GM21528 (cell line): ENCODE measurements around the gene RNFT2.

Source experiments
- ATAC-seq: cut with Tn5 transposase; IDR thresholded peaks from one replicate; pipeline ENCODE4 v1.9.1; 2021; ENCODE audit warnings: mild to moderate bottlenecking, moderate library complexity; ENCODE audit not compliant: unreplicated experiment, low FRiP score

The RNFT2 gene

GRCh38 chr12:116818948-116819832 lies 81.1 kb downstream of the RNFT2 start:
- peak; percentile 87 for ATAC-seq

DNA sequence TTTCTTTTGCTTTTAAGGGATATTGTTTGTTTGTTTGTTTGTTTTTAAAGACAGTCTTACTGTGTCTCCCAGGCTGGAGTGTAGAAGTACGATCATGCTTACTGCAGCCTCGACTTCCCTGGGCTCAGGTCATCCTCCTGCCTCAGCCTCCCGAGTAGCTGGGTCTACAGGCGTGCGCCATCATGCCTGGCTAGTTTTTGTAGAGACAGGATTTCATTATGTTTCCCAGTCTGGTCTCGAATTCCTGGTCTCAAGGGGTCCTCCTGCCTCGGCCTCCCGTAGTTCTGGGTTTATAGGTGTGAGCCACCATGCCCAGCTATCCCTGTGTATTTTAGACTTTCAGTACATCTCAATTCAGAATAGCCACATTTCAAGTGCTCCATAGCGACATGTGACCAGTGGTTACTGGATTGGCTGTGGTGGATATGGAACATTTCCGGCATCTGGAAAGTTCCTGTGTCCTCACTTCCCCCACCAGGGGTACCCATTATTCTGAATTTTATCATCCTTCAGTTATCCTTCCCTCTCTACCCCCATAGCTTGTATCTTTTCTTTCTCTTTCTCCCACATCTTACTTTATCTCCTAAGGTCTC lies 82.0 kb downstream of the RNFT2 start:
- no peak for ATAC-seq

DNA sequence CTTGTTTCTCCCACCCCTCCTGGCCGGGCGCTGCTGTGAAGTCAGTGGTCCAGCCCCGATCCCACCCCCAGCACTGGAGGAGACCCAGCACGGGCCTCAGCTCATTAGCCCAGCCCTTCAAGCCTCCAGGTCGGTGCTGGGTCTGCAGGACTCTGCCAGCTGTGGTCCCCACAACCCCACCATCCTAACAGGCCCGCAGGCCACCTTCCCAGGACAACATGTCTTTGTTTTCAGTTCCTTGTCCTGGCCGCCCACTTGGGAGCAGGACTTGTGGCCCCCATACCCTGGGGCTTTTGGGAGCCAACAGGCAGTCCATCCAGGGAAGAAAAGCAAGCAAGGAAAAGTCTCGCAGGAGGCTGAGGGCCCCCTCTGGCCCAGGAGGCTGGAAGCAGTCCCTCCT lies 83.2 kb downstream of the RNFT2 start:
- ATAC-seq, result no peak

DNA sequence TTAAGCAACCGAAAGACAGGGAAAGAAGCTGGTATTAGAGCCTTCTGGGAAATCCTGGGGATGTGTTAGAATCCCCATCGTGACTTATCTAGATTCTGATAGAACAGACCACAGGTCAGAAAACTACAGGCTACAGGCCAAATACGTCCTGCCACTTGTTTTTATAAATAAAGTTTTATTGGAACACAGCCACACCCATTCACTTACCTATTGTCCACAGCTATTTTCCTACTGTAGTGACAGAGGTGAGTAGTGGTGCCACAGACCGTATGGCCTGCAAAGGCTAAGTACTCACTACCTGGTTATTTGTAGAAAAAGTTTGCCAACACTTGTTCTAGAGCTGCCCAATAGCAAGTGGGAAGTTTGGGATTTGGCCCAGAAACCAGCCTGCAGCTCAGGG lies 89.3 kb downstream of the RNFT2 start:
- ATAC-seq, result no peak

- ATAC-seq, result no peak
These were observed 94.2 kb downstream of the RNFT2 start for GRCh38 chr12:116832353-116832752.

DNA sequence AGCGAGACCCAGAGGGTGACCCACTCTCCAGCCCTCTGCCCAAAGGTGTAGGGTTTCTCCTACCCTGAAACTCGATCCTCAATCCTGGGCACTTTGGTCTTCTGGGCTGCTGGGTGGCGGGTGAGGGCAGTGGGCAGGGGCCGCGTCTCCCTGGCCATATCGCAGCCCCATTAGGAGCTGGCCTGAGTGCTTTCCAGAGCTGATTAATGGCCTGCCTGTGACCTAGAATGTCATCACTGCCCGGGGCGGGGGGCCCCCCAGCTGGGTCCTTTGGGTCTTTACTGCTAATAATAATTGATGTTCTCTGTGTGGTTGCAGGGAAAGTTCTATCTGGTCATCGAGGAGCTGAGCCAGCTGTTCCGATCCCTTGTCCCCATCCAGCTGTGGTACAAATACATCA lies 95.4 kb downstream of the RNFT2 start:
- no peak for ATAC-seq

DNA sequence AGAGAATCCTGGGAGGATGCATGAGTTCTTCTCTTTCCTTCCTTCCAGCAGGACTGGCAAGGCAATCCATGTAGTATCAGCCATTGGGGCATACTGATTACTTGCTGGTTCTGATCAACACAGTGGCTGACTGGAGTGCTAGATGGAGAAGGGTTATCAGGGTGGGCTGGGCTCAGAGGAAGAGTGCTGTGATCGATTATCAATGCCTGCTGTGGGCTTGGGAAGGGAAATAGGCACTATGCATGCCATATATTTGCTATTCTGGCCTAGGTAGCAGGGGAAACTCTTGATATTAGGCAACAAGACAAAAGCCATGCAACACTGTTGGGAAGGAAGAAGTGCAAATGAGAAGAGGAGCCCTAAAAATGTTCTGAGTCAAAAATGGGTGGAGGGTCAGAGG lies 97.4 kb downstream of the RNFT2 start:
- ATAC-seq, result no peak

DNA sequence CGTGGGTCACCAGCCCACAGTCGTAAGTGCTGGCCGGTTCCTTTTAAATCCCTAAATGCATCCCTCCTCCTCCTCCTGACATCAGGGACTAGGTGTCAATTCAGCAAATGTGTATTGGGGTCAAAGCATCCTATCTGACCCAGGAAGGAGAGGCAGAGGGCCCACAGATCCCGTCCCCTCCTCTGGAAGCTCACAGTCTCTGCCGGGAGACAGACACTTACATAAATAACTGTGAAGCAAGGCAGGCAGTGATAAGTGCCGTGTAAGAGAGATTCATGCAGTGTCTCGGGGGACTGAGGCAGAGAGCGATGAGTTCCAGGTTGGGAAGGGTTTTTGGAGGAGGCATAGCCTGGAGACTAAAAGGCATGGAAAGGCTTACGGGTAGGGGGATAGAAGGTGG lies 99.0 kb downstream of the RNFT2 start:
- no peak for ATAC-seq

DNA sequence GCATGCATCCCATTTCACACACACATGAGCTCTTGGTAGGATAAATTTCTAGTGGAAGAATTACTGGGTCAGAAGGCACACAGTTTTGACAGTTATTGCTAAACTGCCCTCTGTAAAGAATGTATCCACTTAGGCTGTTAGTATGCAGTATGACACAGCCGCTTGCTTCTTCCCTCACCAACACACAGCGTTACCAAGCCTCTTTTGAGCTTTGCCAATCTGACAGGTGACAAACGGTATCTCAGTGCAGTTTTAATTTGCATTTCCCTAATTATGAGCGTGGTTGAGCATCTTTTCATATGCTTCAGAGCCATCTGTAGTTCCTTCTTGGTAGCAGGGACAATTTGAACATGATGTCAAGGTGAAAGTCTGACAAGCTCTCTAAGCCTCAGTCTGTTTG lies 100.2 kb downstream of the RNFT2 start:
- ATAC-seq, result no peak

GRCh38 chr12:116839287-116839830 lies 101.2 kb downstream of the RNFT2 start:
- ATAC-seq, result no peak

DNA sequence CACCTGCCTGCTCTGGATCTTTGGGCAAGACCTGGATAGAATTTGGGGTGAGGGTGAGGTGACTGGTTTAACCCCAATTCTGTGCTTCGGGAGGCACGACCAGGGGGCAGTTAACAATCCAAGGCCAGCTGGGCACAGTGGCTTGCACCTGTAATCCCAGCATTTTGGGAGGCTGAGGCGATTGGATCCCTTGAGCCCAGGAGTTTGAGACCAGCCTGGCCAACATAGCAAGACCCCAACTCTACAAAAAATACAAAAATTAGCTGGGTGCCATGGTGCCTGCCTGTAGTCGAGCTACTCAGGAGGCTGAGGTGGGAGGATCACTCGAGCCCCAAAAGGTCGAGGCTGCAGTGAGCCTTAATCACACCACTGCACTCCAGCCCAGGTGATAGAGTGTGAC lies 105.0 kb downstream of the RNFT2 start:
- no peak for ATAC-seq

DNA sequence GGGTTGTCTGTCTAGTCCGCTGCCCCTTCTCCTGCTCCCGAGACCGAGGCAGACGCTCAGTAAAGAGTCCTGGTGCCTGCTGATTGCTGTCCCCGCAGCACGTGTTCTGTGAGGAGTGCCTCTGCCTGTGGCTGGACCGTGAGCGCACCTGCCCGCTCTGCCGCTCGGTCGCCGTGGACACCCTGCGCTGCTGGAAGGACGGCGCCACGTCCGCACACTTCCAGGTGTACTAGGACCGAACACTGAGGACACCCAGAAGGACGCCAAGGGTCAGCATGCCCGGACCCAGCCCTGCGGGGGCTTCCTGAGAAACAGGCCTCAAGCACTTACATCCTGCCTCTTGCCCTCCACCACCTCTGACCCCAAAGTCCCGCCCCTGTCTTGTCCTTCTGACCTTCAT lies 111.1 kb downstream of the RNFT2 start:
- no peak for ATAC-seq

DNA sequence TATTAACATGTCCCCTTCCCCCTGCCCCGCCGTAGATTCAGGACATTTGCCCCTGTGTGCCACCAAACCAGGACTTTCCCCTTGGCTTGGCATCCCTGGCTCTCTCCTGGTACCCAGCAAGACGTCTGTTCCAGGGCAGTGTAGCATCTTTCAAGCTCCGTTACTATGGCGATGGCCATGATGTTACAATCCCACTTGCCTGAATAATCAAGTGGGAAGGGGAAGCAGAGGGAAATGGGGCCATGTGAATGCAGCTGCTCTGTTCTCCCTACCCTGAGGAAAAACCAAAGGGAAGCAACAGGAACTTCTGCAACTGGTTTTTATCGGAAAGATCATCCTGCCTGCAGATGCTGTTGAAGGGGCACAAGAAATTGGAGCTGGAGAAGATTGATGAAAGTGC lies 114.2 kb downstream of the RNFT2 start:
- ATAC-seq, result no peak

- no peak for ATAC-seq
These were observed 115.4 kb downstream of the RNFT2 start for GRCh38 chr12:116853507-116853906.

GRCh38 chr12:116855744-116856470 lies 117.8 kb downstream of the RNFT2 start:
- ATAC-seq, result no peak

DNA sequence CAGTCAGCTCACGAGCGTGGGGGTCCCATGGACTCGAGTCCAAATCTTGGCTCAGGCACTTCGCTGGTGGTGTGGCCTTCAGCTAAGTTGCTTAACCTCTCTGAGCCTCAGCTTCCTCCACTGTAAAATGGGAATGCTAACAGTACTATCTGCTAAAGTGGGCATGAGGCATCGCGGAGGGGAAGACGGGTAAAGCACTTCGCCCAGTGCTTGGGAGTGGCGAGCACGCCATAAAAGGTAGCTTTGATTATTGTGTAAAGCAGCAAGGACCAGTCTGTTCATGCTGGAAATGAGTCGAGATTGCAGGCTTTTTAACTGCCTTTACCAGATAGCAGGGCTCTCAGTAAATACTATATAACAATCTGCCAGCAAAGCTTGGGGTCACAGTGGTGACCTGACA lies 118.6 kb downstream of the RNFT2 start:
- ATAC-seq, result no peak

DNA sequence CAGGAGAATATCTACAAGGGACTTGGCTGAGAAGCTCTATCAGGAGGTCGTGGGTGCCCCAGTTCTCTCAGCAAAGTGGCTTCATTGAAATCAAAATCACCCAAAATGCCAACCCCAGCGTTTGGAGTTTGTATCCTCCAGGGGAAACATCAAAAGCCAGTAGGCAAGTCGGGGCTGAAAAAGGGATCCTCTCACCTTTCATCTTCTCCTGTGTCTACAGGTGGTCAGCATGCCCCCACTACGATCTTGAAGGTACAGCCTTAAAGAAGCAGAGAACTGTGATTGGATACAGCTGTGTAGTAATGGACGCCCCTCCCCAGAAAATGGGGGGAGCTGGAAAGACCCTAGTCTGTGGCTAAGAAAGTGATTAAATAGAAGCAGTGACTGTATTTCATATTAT lies 121.0 kb downstream of the RNFT2 start:
- ATAC-seq, result no peak

GRCh38 chr12:116860263-116860662 lies 122.1 kb downstream of the RNFT2 start:
- ATAC-seq, result no peak

- peak; percentile 74 for ATAC-seq
These were observed 123.2 kb downstream of the RNFT2 start for GRCh38 chr12:116861320-116861719.

GRCh38 chr12:116862167-116862566 lies 124.1 kb downstream of the RNFT2 start:
- no peak for ATAC-seq

- no peak for ATAC-seq
These were observed 125.2 kb downstream of the RNFT2 start for GRCh38 chr12:116863275-116863767.
